ENCODE measurements around the gene GFI1B. TPM values are rescaled to one million over a fixed set of nuclear protein-coding genes. Genes with fewer than 3 reads are reported as not detected.

GFI1B gene
- total RNA-seq, 4 donors from 2014 or later = not detected

- WGBS, 2 donors (ENCODE audit: low coverage in 1 of 2) = 34 to 52% methylated on average over 4 to 9 of the region's 13 CpGs
- H3K4me3 ChIP-seq = no peak overlapping the region
- no peaks in the 10 kb centered on the region for H3K4me1 ChIP-seq
- no peaks in the 10 kb centered on the region for H3K9me3 ChIP-seq
- no peak for TF ChIP-seq POLR2A (IDR thresholded peaks at IDR 0.05)
- TF ChIP-seq CTCF (IDR thresholded peaks at IDR 0.05) = no peak
- TF ChIP-seq POLR2AphosphoS5 (IDR thresholded peaks at IDR 0.05) = no peak
- no peak for TF ChIP-seq EP300 (IDR thresholded peaks at IDR 0.05)
- no peak overlapping the region for H3K27ac ChIP-seq
- H3K36me3 ChIP-seq = no peaks in the 10 kb centered on the region
- peaks cover 84% of the 10 kb centered on the region for H3K27me3 ChIP-seq
- no peak for ATAC-seq
These were observed 23.9 kb downstream of the GFI1B start for GRCh38 chr9:133002147-133003070.

- Histone ChIP-seq H3K4me3 (no peak overlapping the region), H3K4me1 (no peaks in the 10 kb centered on the region), H3K9me3 (no peaks in the 10 kb centered on the region), H3K27me3 (peaks cover 91% of the 10 kb centered on the region), H3K27ac (no peak overlapping the region), H3K36me3 (no peaks in the 10 kb centered on the region)
- 20 to 40% methylated on average over 1 of the region's 13 CpGs for WGBS, 2 donors (ENCODE audit: low coverage in 1 of 2)
- no peak for ATAC-seq
- no peak for TF ChIP-seq EP300 (IDR thresholded peaks at IDR 0.05)
- TF ChIP-seq POLR2AphosphoS5 (IDR thresholded peaks at IDR 0.05) = no peak
- no peak for TF ChIP-seq CTCF (IDR thresholded peaks at IDR 0.05)
These were observed 24.6 kb downstream of the GFI1B start for GRCh38 chr9:133003071-133003461.

DNA sequence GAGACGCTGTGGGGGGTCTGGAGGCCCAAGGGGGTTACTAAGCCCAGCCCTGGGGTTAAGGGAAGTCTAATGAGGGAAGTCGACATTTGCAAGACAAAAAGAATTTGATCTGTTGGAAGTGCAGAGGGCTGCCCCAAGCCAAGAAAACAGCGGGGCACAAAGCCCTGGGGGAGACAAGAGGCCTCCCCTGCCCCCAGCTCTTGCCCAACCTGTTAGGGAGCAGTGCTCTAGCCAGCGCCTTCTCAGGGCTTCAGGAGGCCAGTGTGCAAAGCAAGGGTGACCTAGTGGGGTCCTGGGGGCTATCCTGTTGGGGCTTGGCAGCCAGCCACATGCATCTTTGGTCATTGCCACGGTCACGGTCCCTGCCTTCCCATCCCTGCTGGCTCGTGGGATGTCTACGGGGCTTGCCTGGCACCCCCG is 25.2 kb downstream of the GFI1B start:
- Histone ChIP-seq H3K9me3 (no peaks in the 10 kb centered on the region), H3K4me1 (no peaks in the 10 kb centered on the region), H3K27me3 (peaks cover 94% of the 10 kb centered on the region), H3K36me3 (no peaks in the 10 kb centered on the region), H3K4me3 (no peak overlapping the region), H3K27ac (no peak overlapping the region)
- ATAC-seq = no peak
- TF ChIP-seq CTCF (IDR thresholded peaks at IDR 0.05) = no peak
- TF ChIP-seq EP300 (IDR thresholded peaks at IDR 0.05) = no peak
- no peak for TF ChIP-seq POLR2AphosphoS5 (IDR thresholded peaks at IDR 0.05)
- no peak for TF ChIP-seq POLR2A (IDR thresholded peaks at IDR 0.05)
- no CpG with 5 or more reads among the region's 9 CpGs for WGBS, 2 donors (ENCODE audit: low coverage in 1 of 2)

- ATAC-seq = no peak
- Histone ChIP-seq H3K4me1 (no peaks in the 10 kb centered on the region), H3K27ac (no peak overlapping the region), H3K27me3 (peaks cover 89% of the 10 kb centered on the region), H3K4me3 (no peak overlapping the region), H3K9me3 (no peaks in the 10 kb centered on the region), H3K36me3 (no peaks in the 10 kb centered on the region)
- WGBS, 2 donors (ENCODE audit: low coverage in 1 of 2) = no CpG with 5 or more reads among the region's 9 CpGs
- no peak for TF ChIP-seq EP300 (IDR thresholded peaks at IDR 0.05)
- TF ChIP-seq CTCF (IDR thresholded peaks at IDR 0.05) = no peak
- TF ChIP-seq POLR2AphosphoS5 (IDR thresholded peaks at IDR 0.05) = no peak
- TF ChIP-seq POLR2A (IDR thresholded peaks at IDR 0.05) = no peak
These were observed 25.9 kb downstream of the GFI1B start for GRCh38 chr9:133004091-133004998.
